Tibial nerve (tissue), 3 donors: Measurements from ENCODE around the gene CUTA.

Experiments
- CTCF ChIP-seq, 5 experiments: fragments of 200-600 bp in 3 of 5; fragments of 450-650 bp in 2 of 5; sonication (generic) in 3 of 5; IDR thresholded peaks; one replicate each; pipeline ENCODE4 v1.5.1; 2016 to 2019; ENCODE audit warnings: antibody characterized with exemption in 5 of 5, mild to moderate bottlenecking in 3 of 5, moderate library complexity in 2 of 5
- POLR2A ChIP-seq, 2 donors: fragments of 450-650 bp; IDR thresholded peaks; one replicate each; pipeline ENCODE4 v1.6.1; 2017; ENCODE audit warnings: antibody characterized with exemption in 2 of 2, mild to moderate bottlenecking in 2 of 2, moderate library complexity in 2 of 2

GRCh38 chr6:33411632-33412005 is 6.3 kb downstream of the CUTA start:
- TF ChIP-seq CTCF (IDR thresholded peaks at IDR 0.05) (no peak), POLR2A (IDR thresholded peaks at IDR 0.05) (no peak)
